T-helper 2 cell (primary cell): ENCODE data around the gene HMGN4.
"Not testable (repeated sequence)": the region's sequence is repeated elsewhere in the genome, so short reads cannot be mapped to it uniquely, and the experiment has no call there.

ENCODE experiments used
- DNase-seq, 5 experiments: peaks; one replicate each; pipeline versions ENCODE4 v3.0.0 to v3.0.0-alpha.2; 2012 to 2022

The HMGN4 gene

DNA sequence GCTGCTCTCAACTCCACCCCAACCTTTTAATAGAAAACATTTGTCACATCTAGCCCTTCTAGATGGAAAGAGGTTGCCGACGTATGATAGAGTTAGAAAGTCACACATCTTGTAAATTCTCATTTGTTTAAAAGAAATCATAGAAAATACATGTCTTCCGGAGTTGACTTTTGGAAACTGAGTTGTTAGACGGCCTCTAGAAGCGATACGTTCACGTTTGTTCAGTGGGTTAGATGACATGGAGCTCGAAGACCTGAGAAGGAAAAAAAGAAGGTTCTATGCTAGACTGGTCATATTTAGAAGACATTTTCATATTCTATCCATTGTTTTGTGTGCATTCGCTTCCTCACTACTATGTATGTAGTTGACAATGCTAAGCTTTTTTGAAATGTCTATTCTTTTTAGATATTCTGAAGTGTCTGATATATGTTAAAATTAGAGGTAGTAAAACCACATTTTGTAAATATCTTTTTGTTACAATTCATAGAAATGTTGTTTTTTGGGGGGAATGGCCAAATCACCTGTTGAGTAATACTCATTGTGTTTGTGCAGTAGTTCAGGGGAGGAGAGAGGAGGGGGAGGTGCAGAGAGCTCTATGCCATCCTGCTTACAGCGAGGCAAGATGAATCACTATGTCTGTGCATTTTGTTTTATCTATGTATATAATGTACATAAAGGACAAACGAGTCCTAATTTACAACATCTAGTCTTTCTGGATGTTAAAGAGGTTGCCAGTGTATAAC lies 15.5 kb upstream of the HMGN4 start:
- peak in 1 of 5 experiments; percentile 72 for DNase-seq

- DNase-seq: not testable (repeated sequence)
Measured at GRCh38 chr6:26524314-26524713, 13.9 kb upstream of the HMGN4 start.

DNA sequence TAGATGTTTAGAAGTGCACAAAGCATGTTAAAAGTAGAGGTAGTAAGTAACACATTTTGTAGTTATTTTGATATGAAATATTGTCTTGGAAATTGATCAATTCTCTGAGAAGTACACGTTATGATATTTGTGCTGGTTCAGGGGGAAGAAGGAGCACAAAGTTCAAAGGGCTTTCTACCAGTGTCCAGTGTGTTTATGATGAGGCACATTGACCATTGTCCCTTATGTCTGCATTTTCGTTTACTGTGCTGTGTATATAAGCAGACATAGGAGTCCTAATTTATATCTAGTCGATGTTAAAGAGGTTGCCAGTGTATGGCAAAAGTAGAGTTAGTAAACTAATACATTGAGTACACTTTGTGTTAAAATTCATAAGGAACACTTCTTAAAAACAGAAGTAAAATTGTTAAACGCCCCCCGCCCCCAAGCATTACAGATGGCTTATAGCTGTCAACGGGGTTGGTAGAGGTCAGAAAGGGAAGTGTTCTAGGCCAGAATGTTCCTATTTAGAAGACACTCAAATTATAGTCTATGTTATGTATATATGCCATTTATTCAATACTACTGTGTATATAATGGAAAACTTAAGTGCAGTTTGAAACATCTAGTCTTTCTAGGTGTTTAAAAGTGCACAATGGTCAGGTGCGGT lies 13.3 kb upstream of the HMGN4 start:
- DNase-seq: no peak

DNA sequence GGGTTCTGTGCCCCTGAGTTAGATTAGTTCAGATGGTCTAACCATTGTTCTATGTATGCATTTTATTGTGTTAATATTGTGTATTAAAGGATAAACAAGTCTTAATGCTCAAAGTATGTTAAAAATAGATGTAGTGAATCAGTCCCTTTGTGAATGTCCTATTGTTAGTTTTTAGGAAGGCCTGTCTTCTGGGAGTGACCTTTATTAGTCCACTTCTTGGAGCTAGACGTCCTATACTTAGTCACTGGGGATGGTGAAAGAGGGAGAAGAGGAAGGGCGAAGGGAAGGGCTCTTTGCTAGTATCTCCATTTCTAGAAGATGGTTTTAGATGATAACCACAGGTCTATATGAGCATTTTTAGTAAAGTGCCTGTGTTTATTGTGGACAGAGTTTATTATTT lies 12.3 kb upstream of the HMGN4 start:
- no peak for DNase-seq

DNA sequence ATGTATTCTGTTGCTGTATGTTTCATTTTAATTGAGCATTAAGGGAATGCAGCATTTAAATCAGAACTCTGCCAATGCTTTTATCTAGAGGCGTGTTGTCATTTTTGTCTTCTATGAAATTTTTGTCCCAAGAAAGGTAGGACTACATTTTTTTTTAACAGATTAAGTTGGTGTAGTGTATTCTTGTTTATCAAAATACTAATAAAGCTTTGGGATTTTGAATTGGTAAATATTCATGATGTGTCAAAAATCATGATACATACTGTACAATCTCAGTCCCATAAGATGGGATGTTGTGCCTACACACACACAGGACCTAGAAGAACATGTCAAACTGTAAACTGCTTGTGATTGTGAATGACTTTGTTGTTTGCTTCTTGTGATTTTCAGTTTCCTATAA lies 11.2 kb upstream of the HMGN4 start:
- no peak for DNase-seq

DNA sequence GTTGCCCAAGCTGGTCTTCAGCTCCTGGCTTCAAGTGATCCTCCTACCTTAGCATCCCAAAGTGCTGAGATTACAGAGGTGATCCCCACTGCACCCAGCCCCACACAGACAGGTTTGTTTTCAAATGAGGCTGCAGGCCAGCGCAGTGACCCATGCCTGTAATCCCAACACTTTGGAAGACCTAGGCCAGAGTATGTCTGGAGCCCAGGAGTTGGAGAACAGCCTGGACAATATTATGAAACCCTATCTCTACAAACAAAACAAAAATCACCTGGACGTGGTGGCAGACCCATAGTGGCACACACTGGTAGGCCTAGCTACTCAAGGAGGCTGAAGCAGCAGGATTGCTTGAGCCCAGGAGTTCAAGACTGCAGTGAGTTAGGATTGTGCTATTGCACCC lies 8.0 kb upstream of the HMGN4 start:
- DNase-seq: no peak

- no peak for DNase-seq
Measured at GRCh38 chr6:26531897-26532296, 6.3 kb upstream of the HMGN4 start.

- peak; percentile 43 to 90 (median 86) for DNase-seq
Measured at GRCh38 chr6:26532699-26533531, 5.3 kb upstream of the HMGN4 start.

GRCh38 chr6:26533532-26533931 lies 4.6 kb upstream of the HMGN4 start:
- no peak for DNase-seq

GRCh38 chr6:26534681-26535465 lies 3.3 kb upstream of the HMGN4 start:
- DNase-seq: no peak

DNA sequence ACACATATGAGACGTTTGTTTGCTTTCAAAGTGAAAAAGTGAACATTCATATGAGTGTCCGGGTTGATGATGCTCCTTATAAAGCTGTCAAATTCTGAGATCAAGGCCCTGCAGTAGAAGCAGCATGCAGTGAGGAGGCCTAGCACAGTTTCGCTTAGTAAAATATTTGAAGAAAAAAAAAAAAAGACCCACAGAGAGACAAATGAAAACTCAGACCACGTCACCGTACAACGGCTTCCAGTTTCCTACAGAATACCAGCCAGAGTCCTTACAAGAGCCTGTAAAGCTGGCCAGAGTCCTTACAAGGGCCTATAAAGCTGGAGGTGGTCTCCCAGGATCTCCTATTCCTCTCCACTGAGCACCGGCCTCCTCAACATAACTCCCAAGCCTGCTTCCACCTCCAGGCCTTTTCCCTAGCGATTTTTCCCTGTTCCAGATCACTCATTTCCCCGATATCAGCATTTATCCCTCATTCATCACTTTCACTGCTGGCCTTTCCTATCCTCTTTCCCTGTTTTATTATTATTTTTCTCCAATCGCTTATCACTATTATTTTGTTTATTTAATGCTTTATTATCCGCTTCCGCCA lies 1.5 kb upstream of the HMGN4 start:
- peak in 1 of 5 experiments; percentile 88 for DNase-seq

DNA sequence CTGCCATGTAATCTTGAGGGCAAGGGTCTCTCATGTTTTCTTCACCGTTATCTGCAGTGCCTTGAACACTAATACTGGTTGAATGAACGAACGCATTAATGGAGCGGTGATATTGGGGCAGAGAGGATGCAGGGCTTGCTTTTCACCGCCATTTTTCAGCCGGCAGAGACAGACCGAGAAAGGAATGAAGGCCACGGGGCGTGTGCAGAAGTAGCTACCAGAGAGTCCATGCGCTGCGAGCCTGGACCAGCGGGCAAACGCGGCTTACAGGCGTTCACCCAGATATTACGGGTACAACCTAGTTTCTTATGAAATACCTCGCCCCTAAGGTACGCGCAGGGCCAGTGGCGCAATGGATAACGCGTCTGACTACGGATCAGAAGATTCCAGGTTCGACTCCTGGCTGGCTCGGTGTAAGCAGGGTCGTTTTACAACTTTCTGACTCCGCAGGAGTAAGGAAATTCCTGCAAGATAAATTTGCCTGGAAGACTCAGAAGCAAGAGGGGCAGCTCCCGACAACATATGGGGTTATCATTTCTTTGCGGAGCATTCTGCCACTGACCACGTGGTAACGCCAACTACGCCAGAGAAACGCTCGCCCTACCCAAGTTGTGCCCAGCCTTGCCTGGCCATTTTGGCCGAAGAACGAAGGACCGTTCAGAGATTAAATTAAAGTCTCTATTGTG lies 863 bp upstream of the HMGN4 start:
- DNase-seq: peak; percentile 50 to 94 (median 81)

DNA sequence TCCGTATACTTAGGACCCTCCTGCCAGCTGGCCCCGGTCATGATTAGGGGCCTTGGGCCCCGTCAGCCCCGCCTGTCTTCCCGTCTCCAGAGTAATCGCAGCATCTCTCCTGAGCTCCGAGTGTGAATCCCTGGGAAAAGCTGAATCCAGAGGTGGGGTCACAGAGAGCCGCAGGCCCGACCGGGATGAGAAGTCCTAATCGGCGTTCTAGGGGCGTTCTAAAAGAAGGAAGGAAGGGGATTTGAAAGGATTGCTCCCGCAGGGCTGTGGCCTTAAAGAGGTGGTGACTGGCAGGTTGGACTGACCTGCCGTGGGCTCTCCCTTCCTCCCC lies 371 bp downstream of the HMGN4 start:
- no peak for DNase-seq

DNA sequence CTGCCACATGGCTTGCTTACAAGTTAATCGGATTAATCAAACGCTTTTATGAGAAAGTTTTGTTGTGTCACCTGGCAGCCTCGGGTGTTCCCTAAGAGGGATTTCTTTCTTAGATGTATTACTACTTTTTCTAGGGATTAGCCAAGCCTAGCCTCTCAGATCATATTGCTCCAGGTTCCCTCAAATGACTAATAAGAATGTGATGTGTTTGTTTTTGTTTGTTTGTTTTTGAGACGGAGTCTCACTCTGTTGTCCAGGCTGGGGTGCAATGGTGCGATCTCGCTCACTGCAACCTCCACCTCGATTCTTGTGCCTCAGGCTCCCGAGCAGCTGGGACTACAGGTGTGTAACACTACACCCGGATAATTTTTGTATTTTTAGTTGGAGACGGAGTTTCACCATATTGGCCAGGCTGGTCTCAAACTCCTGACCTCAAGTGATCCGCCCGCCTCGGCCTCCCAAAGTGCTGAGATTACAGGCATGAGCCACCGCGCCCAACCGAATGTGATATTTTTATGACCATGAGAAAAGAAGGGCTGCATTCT lies 977 bp downstream of the HMGN4 start:
- DNase-seq: no peak

DNA sequence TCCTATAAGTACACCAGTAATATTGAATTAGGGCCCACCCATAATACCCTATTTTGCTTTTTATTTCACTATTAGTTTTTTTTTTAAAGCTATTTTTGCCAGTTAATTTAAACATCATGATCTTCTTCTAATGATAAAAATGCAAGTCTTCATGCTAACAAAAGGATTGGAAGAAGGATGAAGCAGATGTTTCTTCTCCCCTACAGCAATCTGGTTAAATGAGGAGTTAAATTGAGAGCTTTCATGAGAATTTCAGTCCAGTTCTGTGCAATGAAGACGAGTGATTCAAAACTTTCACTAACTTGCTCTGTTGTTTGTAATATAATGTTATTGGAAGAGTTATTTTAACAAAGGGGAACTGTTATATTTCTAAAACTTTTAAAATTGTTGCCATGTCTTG lies 3.4 kb downstream of the HMGN4 start:
- no peak for DNase-seq

- DNase-seq: peak in 1 of 5 experiments; percentile 43
Measured at GRCh38 chr6:26543953-26544352, 5.8 kb downstream of the HMGN4 start.

- no peak for DNase-seq
Measured at GRCh38 chr6:26544473-26544872, 6.3 kb downstream of the HMGN4 start.

DNA sequence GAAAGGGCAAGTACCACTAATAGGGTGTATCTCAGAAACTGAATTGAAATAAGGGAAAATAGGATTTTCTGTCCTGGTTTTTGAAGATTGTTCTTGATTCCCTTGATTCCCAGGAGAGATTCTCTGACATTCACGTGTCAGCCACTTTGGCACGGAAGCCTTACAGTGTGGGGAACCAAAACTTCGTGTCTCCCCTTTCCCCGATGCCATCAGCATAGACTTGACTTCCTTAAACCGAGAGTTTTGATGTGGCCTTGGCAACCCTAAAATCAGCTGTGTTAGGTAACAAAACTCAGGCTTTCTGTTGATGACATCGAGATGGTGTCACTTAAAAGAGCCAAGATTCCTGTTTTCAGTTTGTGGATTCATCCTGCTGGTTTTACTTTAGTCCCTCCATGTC lies 7.5 kb downstream of the HMGN4 start:
- DNase-seq: no peak

GRCh38 chr6:26547363-26547762 lies 9.2 kb downstream of the HMGN4 start:
- not testable (repeated sequence) for DNase-seq

- peak in 4 of 5 experiments; percentile 23 to 71 (median 34) for DNase-seq
Measured at GRCh38 chr6:26550250-26550993, 12.3 kb downstream of the HMGN4 start.

GRCh38 chr6:26552205-26552604 lies 14.0 kb downstream of the HMGN4 start:
- DNase-seq: no peak
